ENCODE data around the gene WDR59. TPM values are rescaled to one million over a fixed set of nuclear protein-coding genes. Genes with fewer than 3 reads are reported as not detected.

Gene WDR59
- total and polyA plus RNA-seq, 11 donors: 16.0 to 52.2 (median 39.5) TPM

- Histone ChIP-seq H3K36me3 (no peaks in the 10 kb centered on the region), H3K27me3 (no peaks in the 10 kb centered on the region), H3K27ac (peak overlapping the region; percentile 45 to 86 (median 80)), H3K4me1 (peaks cover 5 to 51% (median 39%) of the 10 kb centered on the region in 12 donors), H3K4me3 (peak overlapping the region in 3 of 12 donors; percentile 3 to 10 (median 9)), H3K9me3 (no peaks in the 10 kb centered on the region)
- no peak for DNase-seq
- TF ChIP-seq POLR2A (IDR thresholded peaks at IDR 0.05): no peak
- TF ChIP-seq, protein P1, sequence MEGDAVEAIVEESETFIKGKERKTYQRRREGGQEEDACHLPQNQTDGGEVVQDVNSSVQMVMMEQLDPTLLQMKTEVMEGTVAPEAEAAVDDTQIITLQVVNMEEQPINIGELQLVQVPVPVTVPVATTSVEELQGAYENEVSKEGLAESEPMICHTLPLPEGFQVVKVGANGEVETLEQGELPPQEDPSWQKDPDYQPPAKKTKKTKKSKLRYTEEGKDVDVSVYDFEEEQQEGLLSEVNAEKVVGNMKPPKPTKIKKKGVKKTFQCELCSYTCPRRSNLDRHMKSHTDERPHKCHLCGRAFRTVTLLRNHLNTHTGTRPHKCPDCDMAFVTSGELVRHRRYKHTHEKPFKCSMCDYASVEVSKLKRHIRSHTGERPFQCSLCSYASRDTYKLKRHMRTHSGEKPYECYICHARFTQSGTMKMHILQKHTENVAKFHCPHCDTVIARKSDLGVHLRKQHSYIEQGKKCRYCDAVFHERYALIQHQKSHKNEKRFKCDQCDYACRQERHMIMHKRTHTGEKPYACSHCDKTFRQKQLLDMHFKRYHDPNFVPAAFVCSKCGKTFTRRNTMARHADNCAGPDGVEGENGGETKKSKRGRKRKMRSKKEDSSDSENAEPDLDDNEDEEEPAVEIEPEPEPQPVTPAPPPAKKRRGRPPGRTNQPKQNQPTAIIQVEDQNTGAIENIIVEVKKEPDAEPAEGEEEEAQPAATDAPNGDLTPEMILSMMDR (IDR thresholded peaks at IDR 0.05): no peak
- intact Hi-C loops (cut with DNase I): loop anchor here in 2 of 10 donors (5.0 kb wide), 1 partner anchor 35 kb away; no protein-coding TSS in a partner anchor
- 48 to 61% (median 54%) methylated on average over 8 of the region's 8 CpGs for WGBS, 4 donors
- ATAC-seq: peak; percentile 24 to 82 (median 54)
These were observed 27.6 kb upstream of the WDR59 start for GRCh38 chr16:75012380-75013081.

DNA sequence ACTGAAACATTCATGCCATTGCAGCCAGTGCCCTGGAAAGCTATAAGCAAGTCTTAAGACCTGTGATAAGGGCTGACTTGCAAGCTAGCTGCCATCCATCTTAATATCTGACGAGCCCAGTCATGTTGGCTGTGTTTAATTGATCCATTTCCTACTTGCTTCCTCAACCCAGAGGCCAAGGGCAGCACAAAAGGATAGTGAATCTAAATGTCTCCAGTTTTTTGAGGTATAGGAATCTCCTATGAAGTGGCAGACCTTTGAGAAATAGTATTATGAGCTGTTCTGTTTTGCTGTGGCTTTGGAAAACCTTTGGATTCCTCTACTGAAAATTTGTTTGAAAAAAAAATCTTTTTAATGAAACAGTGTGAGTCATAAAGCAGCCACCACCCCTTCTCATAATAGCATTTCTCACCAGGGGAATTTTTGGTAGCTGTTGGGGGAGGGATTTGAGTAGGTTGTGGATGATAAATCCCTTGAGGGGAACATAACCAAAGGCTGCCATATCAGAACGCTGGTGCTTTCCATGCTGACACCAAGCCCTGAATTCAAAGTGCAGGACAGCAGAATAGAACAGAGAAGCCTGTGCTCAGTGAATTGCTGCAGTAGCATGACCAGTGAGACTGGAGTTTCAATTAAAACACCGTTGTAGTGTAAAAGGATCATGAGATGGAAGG, 26.8 kb upstream of the WDR59 start:
- DNase-seq: peak in 1 of 5 donors; percentile 32
- intact Hi-C loops (cut with DNase I): loop anchor here in 2 of 10 donors (5.0 kb wide), 1 partner anchor 36 kb away; no protein-coding TSS in a partner anchor
- H3K36me3 ChIP-seq: no peaks in the 10 kb centered on the region
- TF ChIP-seq, protein P1 (IDR thresholded peaks at IDR 0.05): no peak
- no peak for TF ChIP-seq POLR2A (IDR thresholded peaks at IDR 0.05)
- peak overlapping the region in 3 of 12 donors; percentile 3 to 10 (median 9) for H3K4me3 ChIP-seq
- peak; percentile 20 to 88 (median 86) for ATAC-seq
- H3K27ac ChIP-seq: peak overlapping the region; percentile 45 to 86 (median 80)
- no peaks in the 10 kb centered on the region for H3K9me3 ChIP-seq
- H3K4me1 ChIP-seq: peaks cover 5 to 44% (median 37%) of the 10 kb centered on the region in 12 donors
- 15 to 32% (median 20%) methylated on average over 3 of the region's 3 CpGs for WGBS, 4 donors
- H3K27me3 ChIP-seq: no peaks in the 10 kb centered on the region

GRCh38 chr16:75010427-75010826, 25.5 kb upstream of the WDR59 start:
- H3K36me3 ChIP-seq: no peaks in the 10 kb centered on the region
- ATAC-seq: no peak
- no peaks in the 10 kb centered on the region for H3K9me3 ChIP-seq
- no peak overlapping the region for H3K4me3 ChIP-seq
- no peak for DNase-seq
- WGBS, 4 donors: 57 to 75% (median 66%) methylated on average over 3 of the region's 3 CpGs
- H3K27me3 ChIP-seq: no peaks in the 10 kb centered on the region
- intact Hi-C loops (cut with DNase I): loop anchor here in 2 of 10 donors (5.0 kb wide), 1 partner anchor 37 kb away; no protein-coding TSS in a partner anchor
- no peak for TF ChIP-seq POLR2A (IDR thresholded peaks at IDR 0.05)
- TF ChIP-seq, protein P1 (IDR thresholded peaks at IDR 0.05): no peak
- peaks cover 5 to 51% (median 35%) of the 10 kb centered on the region in 12 donors for H3K4me1 ChIP-seq
- H3K27ac ChIP-seq: peak overlapping the region in 1 of 12 donors; percentile 82

DNA sequence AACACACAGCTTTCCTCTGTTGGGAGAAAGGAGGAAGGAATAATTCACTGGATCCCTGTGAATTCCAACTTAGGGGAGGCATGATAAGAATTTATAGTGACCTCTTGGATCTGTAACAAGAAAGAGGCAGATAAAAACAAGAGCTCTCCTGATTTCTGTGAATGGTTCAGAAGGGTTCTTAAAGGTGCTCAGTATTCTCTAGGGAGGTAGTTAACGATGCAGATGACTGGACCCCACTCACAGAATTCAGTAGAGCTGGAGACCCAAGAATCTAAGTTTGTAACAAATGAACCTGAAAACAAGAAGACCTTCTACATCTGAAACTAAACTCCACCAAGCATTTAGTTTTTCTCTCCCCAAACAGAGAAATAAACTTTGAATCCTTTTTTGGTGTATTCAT, 22.5 kb upstream of the WDR59 start:
- DNase-seq: no peak
- Histone ChIP-seq H3K27me3 (no peaks in the 10 kb centered on the region), H3K36me3 (no peaks in the 10 kb centered on the region), H3K4me3 (no peak overlapping the region), H3K9me3 (no peaks in the 10 kb centered on the region), H3K4me1 (peaks cover 0 to 59% (median 25%) of the 10 kb centered on the region in 12 donors), H3K27ac (peak overlapping the region in 1 of 12 donors; percentile 2)
- WGBS, 4 donors: 65 to 73% (median 66%) methylated on average over 1 of the region's 1 CpG
- ATAC-seq: no peak
- TF ChIP-seq POLR2A (IDR thresholded peaks at IDR 0.05): no peak
- TF ChIP-seq, protein P1 (IDR thresholded peaks at IDR 0.05): no peak
- intact Hi-C loops (cut with DNase I): loop anchor here in 1 of 10 donors (5.0 to 10.0 kb wide), 2 partner anchors 35 to 57 kb away; no protein-coding TSS in a partner anchor

Measured in heart left ventricle (tissue), 16 donors.